Neural cell (in vitro differentiated cells): ENCODE results near the gene PPP1R10. TPM values are rescaled to one million over a fixed set of nuclear protein-coding genes. Genes with fewer than 3 reads are reported as not detected.

ENCODE experiments used
- H2AFZ ChIP-seq: fragments of 200-600, 300-800 bp; sonication (generic), shearing (Covaris generic); 2 replicates; pipeline ENCODE4 v1.6.0; 2014; ENCODE audit warnings: low read depth, mild to moderate bottlenecking, antibody characterized with exemption, low read length, moderate library complexity
- H3F3A ChIP-seq: fragments of 200-600 bp; shearing (Covaris generic); 2 replicates; pipeline ENCODE4 v1.6.1; 2016; ENCODE audit warnings: mild to moderate bottlenecking, moderate library complexity, mixed read lengths, antibody characterized with exemption, low read length; ENCODE audit not compliant: insufficient read depth, poor library complexity, severe bottlenecking
- H3K27ac ChIP-seq: fragments of 200-600, 300-800 bp; sonication (generic), shearing (Covaris generic); 2 replicates; pipeline ENCODE4 v1.5.1; 2014; ENCODE audit warnings: mild to moderate bottlenecking, low read length, moderate library complexity
- H3K27me3 ChIP-seq: fragments of 300-800, 200-600 bp; sonication (generic), shearing (Covaris generic); 2 replicates; pipeline ENCODE4 v1.6.0; 2014; ENCODE audit warnings: mild to moderate bottlenecking, low read depth, low read length, moderate library complexity; ENCODE audit not compliant: insufficient read depth
- H3K36me3 ChIP-seq: fragments of 300-800, 200-600 bp; sonication (generic), shearing (Covaris generic); 2 replicates; pipeline ENCODE4 v1.5.1; 2014; ENCODE audit warnings: mild to moderate bottlenecking, antibody characterized with exemption, low read length, moderate library complexity; ENCODE audit not compliant: insufficient read depth
- H3K4me2 ChIP-seq: fragments of 300-800, 200-600 bp; sonication (generic), shearing (Covaris generic); 2 replicates; pipeline ENCODE4 v1.6.0; 2014; ENCODE audit warnings: mild to moderate bottlenecking, low read length
- H3K4me3 ChIP-seq: fragments of 300-800, 200-600 bp; sonication (generic), shearing (Covaris generic); 2 replicates; pipeline ENCODE4 v1.5.1; 2014; ENCODE audit warnings: mild to moderate bottlenecking, low read length, moderate library complexity
- H3K79me2 ChIP-seq: fragments of 200-600 bp; shearing (Covaris generic); replicated peaks from 2 replicates; pipeline ENCODE4 v1.6.0; 2014; ENCODE audit warnings: mild to moderate bottlenecking, low read length, moderate library complexity; ENCODE audit not compliant: insufficient read depth
- H3K9ac ChIP-seq: fragments of 300-800, 200-600 bp; sonication (generic), shearing (Covaris generic); 2 replicates; pipeline ENCODE4 v1.6.1; 2016; ENCODE audit warnings: mild to moderate bottlenecking, low read length, mixed read lengths
- H3K9me2 ChIP-seq: fragments of 200-600 bp; shearing (Covaris generic); 2 replicates; pipeline ENCODE4 v1.6.1; 2016; ENCODE audit warnings: mild to moderate bottlenecking, low read length, mixed read lengths; ENCODE audit not compliant: insufficient read depth
- H3K9me3 ChIP-seq: fragments of 200-600, 300-800 bp; sonication (generic), shearing (Covaris generic); 2 replicates; pipeline ENCODE4 v1.6.1; 2016; ENCODE audit warnings: mild to moderate bottlenecking, mixed run types, low read length, moderate library complexity, mixed read lengths
- H4K20me1 ChIP-seq: fragments of 200-600 bp; shearing (Covaris generic); 2 replicates; pipeline ENCODE4 v1.6.1; 2016; ENCODE audit warnings: mild to moderate bottlenecking, mixed run types; ENCODE audit not compliant: insufficient read depth
- CTCF ChIP-seq: fragments of 450-650 bp; IDR thresholded peaks from 2 replicates; pipeline ENCODE4 v1.5.1; 2014; ENCODE audit warnings: antibody characterized with exemption, mild to moderate bottlenecking, moderate library complexity; ENCODE audit not compliant: poor library complexity, severe bottlenecking
- EP300 ChIP-seq: fragments of 450-650 bp; conservative IDR thresholded peaks from 2 replicates; pipeline ENCODE4 v1.6.1; 2014; ENCODE audit warnings: antibody characterized with exemption, mild to moderate bottlenecking, moderate library complexity; ENCODE audit not compliant: poor library complexity, severe bottlenecking
- MXI1 ChIP-seq: fragments of 450-650 bp; conservative IDR thresholded peaks from 2 replicates; pipeline ENCODE4 v1.6.1; 2014; ENCODE audit warnings: antibody characterized with exemption, mild to moderate bottlenecking; ENCODE audit not compliant: poor library complexity, severe bottlenecking
- POLR2AphosphoS5 ChIP-seq: IDR thresholded peaks from 2 replicates; pipeline ENCODE4 v1.6.1; 2012
- RAD21 ChIP-seq: fragments of 450-650 bp; conservative IDR thresholded peaks from 2 replicates; pipeline ENCODE4 v1.6.1; 2014; ENCODE audit warnings: antibody characterized with exemption, mild to moderate bottlenecking, moderate library complexity
- REST ChIP-seq: IDR thresholded peaks from 2 replicates; pipeline ENCODE4 v1.6.1; 2012; ENCODE audit warnings: borderline replicate concordance
- polyA plus RNA-seq: library from polyadenylated mRNA; depleted of rRNA; stranded (reverse); fragments of >200 nt; gene quantifications from 2 replicates; pipeline ENCODE4 v1.2.3, GENCODE V29; 2014

The PPP1R10 gene
- polyA plus RNA-seq, 1 donor from 2014 or later: 13.7 TPM

GRCh38 chr6:30603961-30604360 is 13.1 kb downstream of the PPP1R10 start:
- H4K20me1 ChIP-seq: peaks cover 4% of the 10 kb centered on the region

GRCh38 chr6:30601815-30602641 is 15.0 kb downstream of the PPP1R10 start:
- TF ChIP-seq POLR2AphosphoS5 (peak; percentile 4), CTCF (no peak)
- no peaks in the 10 kb centered on the region for H3K27me3 ChIP-seq
- H4K20me1 ChIP-seq: peaks cover 4% of the 10 kb centered on the region
- no peaks in the 10 kb centered on the region for H3K9me2 ChIP-seq
- H3K9me3 ChIP-seq: no peaks in the 10 kb centered on the region
- no peak overlapping the region for H3K4me2 ChIP-seq
- H3K4me3 ChIP-seq: no peak overlapping the region
- H3K79me2 ChIP-seq: no peaks in the 10 kb centered on the region
- H2AFZ ChIP-seq: no peak overlapping the region
- H3K27ac ChIP-seq: no peak overlapping the region
- peaks cover 19% of the 10 kb centered on the region for H3K36me3 ChIP-seq
- no peak overlapping the region for H3K9ac ChIP-seq
- H3F3A ChIP-seq: no peaks in the 10 kb centered on the region

More at GRCh38 chr6:30603961-30604360, 13.1 kb downstream of the PPP1R10 start:
- Histone ChIP-seq H3K9ac (no peak overlapping the region), H3K36me3 (peaks cover 19% of the 10 kb centered on the region), H3K27ac (no peak overlapping the region), H3K9me3 (no peaks in the 10 kb centered on the region), H2AFZ (no peak overlapping the region), H3K9me2 (no peaks in the 10 kb centered on the region), H3K4me2 (no peak overlapping the region), H3K27me3 (no peaks in the 10 kb centered on the region), H3K79me2 (no peaks in the 10 kb centered on the region), H3F3A (no peaks in the 10 kb centered on the region), H3K4me3 (no peak overlapping the region)
- TF ChIP-seq REST: no peak
- TF ChIP-seq MXI1: no peak
- TF ChIP-seq EP300: no peak
- TF ChIP-seq POLR2AphosphoS5: peak; percentile 3
- TF ChIP-seq CTCF: no peak
- no peak for TF ChIP-seq RAD21
